GM12873 (cell line): Measurements from ENCODE around the gene EIF3A.

Source experiments
- CTCF ChIP-seq: IDR thresholded peaks from 2 replicates; pipeline ENCODE4 v1.5.1; 2012; ENCODE audit warnings: low read depth, mild to moderate bottlenecking, moderate library complexity, low read length, control low read depth; ENCODE audit not compliant: insufficient read depth; ENCODE audit errors: missing control alignments

Gene EIF3A

DNA sequence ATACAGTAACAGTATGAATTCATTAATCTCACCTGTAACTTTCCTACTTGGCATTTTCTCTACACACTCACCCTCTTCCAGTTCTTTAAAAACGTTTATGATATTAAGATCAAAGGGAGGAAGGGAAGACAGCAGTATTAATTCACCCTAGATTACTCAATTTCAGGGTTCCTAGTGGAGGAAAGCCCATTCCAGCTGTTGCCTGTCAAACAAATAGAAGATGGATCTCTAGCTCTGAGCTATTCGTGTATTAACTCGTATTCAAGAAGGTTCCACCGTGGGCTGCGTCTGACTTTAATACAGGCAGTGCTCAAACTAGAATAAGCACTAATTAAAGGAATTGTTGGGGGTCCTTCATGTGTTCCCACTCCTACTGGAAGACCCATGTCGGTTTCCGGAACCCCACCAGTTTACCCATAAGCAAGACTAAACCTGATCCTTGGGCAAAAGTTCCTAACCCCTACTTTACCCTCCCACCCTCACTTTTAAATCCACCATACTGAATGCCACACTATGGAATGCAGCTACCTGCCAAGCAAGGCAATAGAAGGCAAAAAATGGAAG is 49.0 kb downstream of the EIF3A start:
- no peak for TF ChIP-seq CTCF

DNA sequence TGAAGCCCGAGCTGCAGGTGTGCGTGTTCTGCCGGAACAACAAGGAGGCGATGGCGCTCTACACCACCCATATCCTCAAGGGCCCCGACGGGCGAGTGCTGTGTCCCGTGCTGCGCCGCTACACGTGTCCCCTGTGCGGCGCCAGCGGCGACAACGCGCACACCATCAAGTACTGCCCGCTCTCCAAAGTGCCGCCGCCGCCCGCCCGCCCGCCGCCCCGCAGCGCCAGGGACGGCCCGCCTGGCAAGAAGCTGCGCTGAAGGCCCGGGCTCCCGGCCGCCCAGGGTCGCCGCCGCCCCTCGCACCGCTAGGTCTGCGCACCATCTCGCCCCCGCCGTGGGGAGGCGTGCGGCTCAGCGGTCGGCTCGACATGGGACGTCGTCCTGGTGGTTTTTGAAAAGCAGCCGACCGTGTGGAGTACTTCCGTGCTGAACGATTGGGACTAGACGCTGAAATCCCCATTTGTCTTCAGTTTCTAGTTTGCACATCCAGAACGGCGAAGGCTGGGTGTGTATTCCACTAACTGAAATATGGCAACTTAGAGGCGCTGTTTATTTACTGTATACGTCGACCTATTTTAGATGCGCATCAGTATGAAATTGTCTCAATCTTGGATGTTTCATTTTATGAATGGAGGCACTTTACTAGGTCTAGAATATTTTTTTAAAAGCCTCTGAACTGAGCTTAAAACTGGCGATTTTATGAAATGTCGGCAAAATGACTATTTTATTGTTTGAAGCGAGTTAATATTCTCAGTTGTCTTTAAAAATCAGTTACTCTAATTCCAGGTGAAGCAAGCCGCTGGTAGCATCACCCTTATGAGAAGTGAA is 50.0 kb downstream of the EIF3A start:
- TF ChIP-seq CTCF, result peak; percentile 19

GRCh38 chr10:119029613-119030420 is 50.8 kb downstream of the EIF3A start, which contains the start of gene NANOS1:
Gene NANOS1, plus strand, starts transcription at chr10:119029714. Its CDS starts 88 bp downstream, at chr10:119029802.
- no peak for TF ChIP-seq CTCF

DNA sequence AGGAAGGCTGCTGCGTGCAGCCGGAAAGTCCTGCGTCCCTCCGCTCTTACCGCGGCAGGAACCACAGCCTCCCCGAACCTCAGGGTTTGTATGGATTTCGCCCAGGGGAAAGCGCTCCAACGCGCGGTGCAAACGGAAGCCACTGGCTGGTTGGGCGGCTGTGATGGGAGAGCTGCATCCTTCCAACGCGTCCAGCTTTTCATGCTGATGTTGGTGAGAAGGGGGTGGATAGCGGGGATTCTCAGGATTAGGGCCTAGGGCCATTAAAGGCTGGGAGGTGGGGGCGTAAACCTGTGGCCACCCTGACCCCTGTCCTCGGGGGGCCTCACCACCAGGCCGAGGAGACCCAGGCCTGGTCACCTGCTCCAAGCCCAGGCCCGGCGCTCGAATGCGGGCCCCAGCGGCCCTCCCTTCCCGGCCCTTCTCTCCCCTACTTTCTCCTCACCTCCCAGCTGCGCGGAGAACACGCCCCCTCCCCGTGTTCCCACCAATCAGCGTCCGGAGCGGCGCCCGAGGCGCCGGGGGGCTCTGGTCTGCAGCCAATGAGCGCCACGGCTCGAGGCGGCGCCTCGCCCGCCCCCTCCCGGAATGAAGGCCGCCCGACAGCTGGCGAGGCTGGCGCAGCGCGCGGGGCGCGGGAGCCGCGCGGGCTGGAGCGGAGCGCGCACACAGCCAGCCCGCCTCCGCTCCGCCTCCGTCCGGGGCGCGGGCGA is 51.6 kb downstream of the EIF3A start:
- peak; percentile 16 for TF ChIP-seq CTCF

DNA sequence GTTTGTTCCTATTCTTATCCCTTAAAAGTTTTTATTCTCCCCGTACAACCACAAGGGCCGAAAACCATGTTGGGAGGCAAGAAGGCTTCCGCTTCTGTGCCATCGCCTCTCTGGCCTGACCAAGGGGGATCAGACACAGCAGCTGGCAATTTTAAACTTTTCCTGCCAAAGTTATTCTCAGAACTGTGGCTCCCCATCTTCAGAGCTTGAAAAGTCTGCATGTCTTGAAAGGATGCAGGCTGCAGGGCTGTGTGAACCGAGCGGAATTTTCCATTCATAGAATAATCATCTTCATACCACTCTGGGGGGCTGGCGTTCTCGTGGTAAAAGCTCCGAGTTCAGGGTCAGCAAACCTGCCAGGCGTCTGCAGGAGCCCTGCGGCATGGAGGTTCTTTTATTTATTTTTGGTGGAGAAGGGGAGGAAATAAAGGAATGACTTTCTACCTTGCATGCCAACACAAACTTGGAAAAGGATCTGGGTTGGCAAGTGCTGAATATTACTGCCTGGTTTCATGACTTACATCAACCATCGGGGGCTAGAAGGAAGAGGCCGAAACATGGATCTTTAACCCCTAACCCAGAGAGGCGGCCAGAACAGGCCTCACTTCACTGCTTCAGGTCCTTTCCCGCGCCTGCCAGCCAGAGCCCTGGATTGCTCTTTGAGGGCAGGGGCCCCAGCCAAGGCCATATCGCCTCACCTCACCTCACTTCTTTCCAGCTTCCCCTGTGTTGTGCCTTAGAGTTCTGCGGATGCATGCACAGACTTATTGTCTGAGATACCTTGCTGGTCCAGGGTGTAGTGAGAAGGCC is 54.1 kb downstream of the EIF3A start:
- TF ChIP-seq CTCF, result no peak

- TF ChIP-seq CTCF, result no peak
These were observed 54.8 kb downstream of the EIF3A start for GRCh38 chr10:119025776-119026175.
